ENCODE results near the gene OR9Q1.
"Not testable (repeated sequence)": the region's sequence is repeated elsewhere in the genome, so short reads cannot be mapped to it uniquely, and the experiment has no call there.

OR9Q1 gene

DNA sequence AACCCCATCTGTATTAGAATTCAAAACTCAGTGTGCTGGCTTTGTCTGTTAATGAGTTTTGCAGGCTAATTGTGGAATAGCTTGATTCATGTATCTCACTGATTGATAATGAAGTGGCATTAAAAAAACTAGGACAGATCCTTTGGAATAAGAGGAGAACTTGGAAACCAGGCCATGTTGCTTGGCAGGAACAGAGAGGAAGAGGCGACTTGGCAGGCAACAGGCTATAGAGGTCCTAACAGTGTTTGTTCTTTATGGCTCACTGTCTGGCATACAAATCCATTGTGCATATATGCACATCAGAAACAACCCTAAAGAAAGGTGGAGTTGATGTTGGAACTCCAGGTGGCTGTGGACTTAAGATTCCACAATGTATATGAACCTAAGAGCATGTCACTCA is 119.1 kb downstream of the OR9Q1 start:
- no peak for DNase-seq

DNA sequence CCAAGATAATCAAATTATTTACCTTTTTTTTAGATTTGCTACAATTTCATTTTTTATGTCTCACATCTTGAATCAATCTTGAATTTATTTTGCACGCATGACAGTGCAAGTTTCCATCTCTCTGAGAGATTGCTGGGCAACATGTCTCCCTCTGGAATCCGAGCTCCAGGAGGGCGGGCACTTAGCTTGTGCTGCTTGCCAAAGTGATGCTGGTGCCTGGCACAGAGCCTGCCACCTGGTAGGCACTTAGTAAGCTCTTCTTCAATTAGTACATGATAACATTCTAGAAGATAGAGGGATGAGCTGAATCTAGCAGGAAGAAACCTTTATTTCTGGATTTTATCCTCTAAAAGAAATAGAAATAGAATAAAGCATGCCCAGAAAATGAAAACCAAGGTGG is 129.1 kb downstream of the OR9Q1 start:
- no peak for DNase-seq

DNA sequence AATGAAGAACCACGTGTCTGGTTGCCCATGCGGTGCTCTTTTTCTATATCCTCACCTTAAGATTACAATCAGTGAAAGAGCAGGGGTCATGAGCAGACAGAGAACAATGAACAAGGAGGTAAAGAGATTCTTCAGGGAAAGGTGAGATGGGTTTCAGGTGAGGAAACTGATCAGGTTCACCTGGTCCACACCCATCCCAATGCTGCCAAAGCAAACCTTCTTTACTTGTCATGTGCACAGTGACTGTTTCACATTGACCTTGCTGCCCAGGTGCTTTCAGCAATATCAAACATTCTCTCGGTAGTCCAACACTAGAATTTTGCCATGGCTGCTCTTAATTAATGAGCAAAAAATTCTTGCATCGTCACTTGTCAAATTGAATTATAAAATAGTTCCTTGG is 140.7 kb downstream of the OR9Q1 start:
- no peak for DNase-seq

DNA sequence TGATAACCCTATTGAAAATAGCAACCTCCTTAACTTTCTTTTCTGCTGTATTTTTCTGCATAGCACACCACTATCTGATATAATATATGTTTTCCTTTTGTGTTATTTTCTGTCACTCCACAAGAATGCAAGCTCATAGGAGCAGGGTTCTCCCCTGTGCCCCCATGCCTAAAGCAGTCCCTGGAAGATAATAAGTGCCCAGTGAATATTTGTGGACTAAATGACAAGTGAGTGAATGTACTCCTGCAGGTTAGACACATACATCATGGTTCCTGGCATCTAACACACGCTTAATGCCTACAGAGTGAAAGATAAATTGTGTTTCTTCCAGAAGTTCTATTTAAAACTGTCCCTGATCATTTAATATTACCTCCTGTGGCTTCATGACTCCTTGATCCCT is 141.3 kb downstream of the OR9Q1 start:
- DNase-seq, result no peak

DNA sequence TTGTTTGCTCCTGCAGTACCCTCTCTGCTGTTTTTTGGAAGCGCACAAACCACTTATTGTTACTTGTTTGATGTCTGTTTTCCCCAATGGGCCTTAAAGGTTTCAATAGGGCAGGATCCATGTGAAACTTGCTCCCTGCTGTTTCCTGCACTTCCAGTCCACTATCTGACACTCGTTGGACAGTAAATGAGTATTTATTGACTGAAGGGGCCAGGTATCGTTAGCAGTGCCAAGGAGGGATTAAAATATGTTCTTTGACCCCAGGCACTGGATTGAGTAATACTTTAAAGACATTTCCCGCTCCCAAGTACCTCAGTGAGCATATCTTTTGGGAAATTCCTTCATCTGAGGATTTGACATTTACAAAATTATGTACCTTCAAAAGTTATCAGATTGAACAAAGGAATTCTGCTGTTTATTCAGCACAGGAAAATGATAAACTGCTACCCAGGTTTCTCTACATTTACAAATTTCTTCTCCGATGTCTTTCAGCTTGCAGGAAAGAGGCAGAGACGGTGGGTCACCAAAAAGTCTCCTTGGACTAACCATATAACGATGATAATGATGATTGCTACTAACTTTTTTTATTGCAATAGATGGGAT is 141.9 kb downstream of the OR9Q1 start:
- DNase-seq, result no peak

DNA sequence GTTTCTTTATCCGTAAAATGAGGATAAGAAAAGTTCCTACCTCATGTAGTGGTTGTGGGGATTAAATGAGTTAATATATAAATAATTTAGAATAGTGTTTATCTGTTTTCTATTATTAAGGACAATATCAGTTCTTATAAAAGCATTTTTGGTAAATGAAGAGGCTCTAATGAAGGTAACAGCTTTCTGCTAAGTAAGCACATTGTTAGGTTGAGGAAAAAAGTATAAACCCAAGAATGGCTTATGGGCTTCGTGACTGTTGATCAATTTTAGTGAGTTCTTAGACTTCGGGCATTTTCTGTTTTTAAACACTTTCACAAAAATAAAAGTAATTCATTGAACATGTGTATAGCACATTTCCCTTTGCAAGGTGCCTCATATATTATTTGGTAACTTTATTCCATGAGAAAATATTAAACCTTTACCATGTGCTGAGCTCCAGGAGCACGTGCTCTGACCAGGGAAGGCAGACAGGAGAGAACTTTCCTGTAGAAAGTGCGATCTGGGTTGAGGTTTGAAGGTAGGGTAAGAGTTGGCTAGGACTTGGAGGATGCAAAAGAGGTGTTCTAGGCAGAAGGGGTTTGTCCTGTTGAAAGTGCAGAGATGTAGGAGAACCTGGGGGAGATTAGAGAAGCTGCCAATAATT is 153.9 kb downstream of the OR9Q1 start:
- DNase-seq, result no peak

DNA sequence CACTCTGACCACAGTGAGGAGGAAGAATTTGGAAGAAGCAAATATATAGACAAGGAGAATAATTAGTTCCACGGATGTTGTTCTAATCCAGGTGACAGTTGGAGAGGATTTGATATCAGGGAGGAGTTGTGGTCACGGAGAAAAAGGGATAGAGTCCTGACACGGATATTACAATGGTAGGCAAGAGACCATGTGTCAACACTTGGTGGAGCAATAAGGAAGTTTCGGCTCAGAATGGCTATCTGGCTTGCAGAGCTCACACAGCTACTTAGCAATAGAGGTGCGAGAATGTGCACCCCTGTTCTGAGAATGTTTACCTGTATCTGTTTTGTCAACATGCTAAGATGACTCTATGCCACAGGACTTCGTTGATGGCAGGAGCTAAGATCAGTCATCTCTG is 154.8 kb downstream of the OR9Q1 start:
- no peak for DNase-seq

DNA sequence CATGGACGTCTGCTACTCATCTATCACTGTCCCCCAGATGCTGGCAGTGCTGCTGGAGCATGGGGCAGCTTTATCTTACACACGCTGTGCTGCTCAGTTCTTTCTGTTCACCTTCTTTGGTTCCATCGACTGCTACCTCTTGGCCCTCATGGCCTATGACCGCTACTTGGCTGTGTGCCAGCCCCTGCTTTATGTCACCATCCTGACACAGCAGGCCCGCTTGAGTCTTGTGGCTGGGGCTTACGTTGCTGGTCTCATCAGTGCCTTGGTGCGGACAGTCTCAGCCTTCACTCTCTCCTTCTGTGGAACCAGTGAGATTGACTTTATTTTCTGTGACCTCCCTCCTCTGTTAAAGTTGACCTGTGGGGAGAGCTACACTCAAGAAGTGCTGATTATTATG is 156.0 kb downstream of the OR9Q1 start:
- no peak for DNase-seq

DNA sequence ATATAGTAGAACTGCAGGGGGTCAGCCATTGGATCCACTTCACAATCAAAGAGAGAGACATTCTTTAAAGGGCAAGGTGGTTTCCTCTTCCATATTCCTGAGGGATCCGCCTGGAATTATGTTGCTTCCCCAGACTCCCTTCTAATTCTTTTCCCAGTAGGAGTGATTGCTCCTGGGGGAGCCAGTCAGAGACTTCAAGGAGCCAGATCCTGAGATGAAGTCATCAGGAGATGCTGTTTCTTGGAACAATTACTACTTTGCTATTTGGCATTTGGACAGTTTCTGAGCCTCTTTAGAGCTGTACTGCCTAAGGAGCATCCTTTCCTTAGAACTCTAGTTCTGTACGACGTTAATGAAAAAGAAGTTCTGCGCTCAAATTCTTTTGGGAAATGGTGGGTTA is 163.3 kb downstream of the OR9Q1 start:
- no peak for DNase-seq

DNA sequence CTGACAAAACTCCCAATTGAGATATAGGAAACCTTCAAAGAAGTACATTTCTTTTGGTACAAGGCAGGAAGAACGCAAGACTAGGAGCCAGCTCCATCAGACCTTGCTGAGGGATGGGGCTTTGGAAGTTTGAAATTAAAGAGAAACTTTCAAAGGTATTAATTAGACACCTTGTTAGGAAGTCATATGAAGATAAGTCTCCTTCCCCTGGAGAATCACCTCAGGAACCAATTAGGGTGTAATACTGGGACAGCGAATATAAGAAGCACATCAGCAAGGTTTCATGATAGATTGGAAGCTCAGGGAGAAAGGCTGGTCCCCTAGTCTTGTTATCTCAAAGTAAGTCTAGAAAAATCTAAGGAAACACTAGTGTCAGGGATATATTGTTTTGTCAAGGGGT is 165.1 kb downstream of the OR9Q1 start, which contains the start of gene OR9Q2:
OR9Q2 (plus strand) TSS at position 301 of the 400 bp plus-strand sequence. CDS start 1,421 bp downstream, outside the sequence.
- no peak for DNase-seq

DNA sequence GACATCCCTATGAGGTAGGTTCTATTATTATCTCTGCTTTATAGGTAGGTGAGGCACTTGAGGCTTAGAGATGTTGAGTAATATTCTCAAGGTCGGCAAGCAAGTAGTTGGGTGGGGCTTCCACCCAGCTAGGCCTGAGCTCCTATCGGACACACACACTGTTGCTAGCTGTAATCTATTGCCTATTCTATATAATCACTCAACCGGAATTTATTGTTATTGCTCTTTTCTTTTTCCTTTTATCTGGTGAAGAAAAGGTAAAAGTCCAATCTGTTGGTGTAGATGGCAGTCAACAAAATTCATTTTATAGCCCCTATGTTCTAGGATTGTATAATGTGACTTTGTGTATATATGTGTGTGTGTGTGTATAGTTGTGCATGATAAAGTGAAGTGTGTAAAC is 168.5 kb downstream of the OR9Q1 start:
- no peak for DNase-seq

DNA sequence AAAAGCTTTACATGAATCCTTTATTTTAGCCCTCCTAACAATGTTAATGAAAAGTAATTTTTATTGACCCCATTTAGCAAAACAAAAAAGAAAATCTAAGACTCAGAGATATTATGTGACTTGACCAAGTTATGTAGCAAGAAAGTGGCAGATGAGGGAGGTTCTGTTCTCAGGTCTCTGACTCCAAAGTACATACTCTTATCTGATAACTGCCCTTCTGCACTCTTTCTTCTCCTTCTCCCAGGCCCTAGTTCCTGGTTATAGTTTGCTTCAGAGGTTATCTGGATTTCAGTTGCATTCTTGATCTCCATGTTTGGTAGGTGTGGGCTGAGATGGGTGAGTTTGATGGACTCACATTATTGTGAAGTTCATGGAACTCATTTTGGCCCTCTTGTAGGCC is 169.7 kb downstream of the OR9Q1 start:
- no peak for DNase-seq

DNA sequence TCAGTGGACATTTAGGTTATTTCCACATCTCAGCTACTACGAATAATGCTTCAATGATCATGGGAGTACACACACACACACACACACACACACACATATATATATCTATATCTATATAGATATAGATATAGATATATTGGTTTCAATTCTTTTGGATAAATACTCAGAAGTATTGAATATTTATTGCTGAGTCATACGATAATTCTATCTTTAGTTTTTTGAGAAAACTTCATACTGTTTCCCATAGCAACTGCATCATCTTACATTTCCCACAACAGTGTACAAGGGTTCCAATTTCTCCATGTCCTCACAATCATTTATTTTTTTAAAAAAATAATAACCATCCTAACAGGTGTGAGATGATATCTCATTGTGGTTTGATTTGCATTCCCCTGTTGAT is 172.3 kb downstream of the OR9Q1 start:
- DNase-seq, result no peak

DNA sequence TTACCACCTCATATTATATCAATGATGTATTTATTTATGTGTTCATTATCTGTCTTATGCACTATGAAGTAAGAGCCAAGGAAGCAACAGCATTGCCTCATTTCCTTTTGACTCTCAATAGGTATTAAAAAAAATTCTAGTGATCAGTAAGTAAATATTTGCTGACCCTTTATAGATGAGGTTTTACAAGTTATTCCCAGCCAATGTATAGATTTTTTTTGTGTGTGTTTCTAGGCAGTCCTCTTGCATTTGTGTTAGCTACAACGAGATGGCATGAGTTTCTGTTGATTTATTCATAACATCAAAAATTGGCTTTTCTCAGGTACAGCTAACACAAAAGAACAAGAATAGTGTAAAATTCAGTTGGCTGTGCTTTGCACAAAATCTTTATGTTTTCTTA is 175.6 kb downstream of the OR9Q1 start:
- DNase-seq, result no peak

DNA sequence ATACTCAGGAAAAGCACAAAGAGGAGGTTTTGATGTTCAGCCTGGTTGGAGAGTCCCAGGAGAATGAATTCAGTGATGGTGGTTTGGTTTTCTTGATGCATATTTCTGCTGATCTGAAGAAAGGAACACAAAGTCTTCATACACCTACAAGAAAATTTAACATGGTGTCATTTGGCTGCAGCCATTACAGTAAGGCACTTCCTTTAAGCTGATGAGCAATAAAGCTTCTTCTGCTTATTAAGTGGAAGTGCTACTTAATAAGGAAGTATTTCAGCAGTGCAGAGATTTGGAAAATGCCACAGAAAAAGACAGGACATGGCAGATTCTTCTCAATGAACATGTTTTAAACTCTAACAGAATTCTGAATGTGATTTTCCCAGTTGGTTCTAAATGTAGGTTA is 180.4 kb downstream of the OR9Q1 start, which contains the start of gene OR1S2:
OR1S2 (minus strand) TSS at position 101 of the 400 bp plus-strand sequence; CDS start at position 101, 0 bp downstream.
- DNase-seq, result no peak

DNA sequence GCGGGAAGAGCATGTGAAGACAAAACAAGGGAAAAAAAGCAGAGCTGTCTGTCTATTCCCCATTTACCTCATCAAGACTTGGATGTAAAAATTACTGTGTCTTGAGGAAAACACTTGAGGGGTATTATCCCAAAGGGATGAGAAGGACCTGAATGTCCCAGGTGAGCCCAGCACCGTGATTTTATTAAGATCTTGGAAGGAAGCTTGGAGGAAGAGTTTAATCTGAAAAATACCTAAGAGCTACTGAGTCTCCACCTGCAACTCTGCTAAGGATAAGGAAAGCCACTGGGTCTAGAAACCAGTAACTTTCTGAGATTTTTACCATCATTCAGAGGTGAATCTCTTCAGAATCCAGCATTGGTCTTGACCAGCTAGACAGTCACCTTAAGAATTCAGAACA is 188.7 kb downstream of the OR9Q1 start, which contains the start of gene OR1S1:
OR1S1 (plus strand) TSS at position 301 of the 400 bp plus-strand sequence.
- DNase-seq, result not testable (repeated sequence)

DNA sequence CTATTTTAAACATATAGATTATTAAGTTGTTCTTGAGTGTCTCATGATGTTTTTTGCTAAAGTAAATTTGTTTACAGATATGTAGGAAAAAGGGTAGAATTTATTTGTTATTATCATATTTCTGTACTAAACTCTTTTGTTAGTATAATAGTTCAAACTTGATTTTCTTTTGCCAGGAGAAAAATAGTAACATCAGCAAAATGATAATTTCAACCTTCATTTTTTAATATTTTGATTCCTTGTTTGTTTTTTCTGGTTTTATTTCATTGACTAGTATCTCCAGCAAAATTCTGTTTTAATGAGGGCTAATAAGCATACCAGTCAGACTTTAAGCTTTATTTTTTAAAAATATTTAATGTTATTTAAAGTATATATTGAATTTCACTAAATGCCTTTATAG is 192.8 kb downstream of the OR9Q1 start:
- no peak for DNase-seq

DNA sequence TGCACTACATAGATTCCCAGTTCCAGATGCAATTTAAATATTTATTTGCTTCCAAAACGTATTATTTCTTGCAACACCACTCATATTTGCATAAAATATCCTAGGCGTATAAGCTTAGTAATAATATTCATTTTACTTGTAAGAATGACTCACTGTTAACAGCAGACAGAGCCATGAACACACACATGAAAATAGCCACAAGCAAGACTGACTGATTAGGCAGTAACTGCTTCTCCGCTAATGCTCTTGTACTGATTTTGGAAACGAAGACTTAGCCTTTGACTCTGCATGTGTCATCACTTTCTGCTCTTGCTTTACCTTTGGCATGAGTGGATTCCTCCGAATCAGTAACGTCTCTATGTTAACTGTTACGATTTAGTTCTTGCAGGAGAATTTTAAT is 199.0 kb downstream of the OR9Q1 start:
- no peak for DNase-seq

DNA sequence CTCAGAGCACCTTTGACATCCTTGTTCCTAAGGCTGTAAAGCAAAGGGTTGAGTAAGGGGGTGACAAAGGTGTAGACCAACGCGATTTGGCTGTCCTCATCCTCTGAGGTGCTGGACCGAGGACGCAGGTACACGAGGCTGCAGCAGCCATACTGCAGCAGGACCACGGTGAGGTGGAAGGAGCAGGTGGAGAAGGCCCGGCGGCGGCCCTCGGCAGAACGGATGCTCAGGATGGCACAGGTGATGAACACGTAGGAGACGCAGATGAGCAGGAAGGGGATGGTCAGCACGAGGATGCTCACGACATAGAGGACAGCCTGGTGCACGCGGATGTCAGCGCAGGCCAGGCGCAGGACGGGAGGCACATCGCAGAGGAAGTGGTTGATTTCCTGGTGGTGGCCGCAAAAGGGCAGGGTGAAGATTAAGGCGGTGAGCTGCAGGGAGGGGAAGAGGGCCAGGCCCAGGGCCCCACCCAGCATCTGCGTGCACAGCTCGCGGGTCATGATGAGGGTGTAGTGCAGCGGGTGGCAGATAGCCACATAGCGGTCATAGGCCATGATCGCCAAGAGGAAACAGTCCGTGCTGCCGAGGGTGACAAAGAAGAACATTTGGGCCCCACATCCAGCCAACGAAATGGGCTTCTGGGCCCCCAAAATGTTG is 204.4 kb downstream of the OR9Q1 start:
- DNase-seq, result no peak

Data from activated CD4-positive, alpha-beta T cell treated with anti-CD3 and anti-CD28 coated beads, Interleukin-2, amount 50 U/mL, for 16 hours (primary cell).